HG03064 (cell line): Measurements from ENCODE around the gene ANAPC1.
A peak's percentile ranks its signal among the peaks of the same experiment; 100 is the strongest.
"Not testable (repeated sequence)": the region's sequence is repeated elsewhere in the genome, so short reads cannot be mapped to it uniquely, and the experiment has no call there.

Source experiments
- ATAC-seq: cut with Tn5 transposase; IDR thresholded peaks from one replicate; pipeline ENCODE4 v1.9.1; 2021; ENCODE audit warnings: low read depth; ENCODE audit not compliant: unreplicated experiment

ANAPC1 gene, protein sequence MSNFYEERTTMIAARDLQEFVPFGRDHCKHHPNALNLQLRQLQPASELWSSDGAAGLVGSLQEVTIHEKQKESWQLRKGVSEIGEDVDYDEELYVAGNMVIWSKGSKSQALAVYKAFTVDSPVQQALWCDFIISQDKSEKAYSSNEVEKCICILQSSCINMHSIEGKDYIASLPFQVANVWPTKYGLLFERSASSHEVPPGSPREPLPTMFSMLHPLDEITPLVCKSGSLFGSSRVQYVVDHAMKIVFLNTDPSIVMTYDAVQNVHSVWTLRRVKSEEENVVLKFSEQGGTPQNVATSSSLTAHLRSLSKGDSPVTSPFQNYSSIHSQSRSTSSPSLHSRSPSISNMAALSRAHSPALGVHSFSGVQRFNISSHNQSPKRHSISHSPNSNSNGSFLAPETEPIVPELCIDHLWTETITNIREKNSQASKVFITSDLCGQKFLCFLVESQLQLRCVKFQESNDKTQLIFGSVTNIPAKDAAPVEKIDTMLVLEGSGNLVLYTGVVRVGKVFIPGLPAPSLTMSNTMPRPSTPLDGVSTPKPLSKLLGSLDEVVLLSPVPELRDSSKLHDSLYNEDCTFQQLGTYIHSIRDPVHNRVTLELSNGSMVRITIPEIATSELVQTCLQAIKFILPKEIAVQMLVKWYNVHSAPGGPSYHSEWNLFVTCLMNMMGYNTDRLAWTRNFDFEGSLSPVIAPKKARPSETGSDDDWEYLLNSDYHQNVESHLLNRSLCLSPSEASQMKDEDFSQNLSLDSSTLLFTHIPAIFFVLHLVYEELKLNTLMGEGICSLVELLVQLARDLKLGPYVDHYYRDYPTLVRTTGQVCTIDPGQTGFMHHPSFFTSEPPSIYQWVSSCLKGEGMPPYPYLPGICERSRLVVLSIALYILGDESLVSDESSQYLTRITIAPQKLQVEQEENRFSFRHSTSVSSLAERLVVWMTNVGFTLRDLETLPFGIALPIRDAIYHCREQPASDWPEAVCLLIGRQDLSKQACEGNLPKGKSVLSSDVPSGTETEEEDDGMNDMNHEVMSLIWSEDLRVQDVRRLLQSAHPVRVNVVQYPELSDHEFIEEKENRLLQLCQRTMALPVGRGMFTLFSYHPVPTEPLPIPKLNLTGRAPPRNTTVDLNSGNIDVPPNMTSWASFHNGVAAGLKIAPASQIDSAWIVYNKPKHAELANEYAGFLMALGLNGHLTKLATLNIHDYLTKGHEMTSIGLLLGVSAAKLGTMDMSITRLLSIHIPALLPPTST (N-terminal part only)

DNA sequence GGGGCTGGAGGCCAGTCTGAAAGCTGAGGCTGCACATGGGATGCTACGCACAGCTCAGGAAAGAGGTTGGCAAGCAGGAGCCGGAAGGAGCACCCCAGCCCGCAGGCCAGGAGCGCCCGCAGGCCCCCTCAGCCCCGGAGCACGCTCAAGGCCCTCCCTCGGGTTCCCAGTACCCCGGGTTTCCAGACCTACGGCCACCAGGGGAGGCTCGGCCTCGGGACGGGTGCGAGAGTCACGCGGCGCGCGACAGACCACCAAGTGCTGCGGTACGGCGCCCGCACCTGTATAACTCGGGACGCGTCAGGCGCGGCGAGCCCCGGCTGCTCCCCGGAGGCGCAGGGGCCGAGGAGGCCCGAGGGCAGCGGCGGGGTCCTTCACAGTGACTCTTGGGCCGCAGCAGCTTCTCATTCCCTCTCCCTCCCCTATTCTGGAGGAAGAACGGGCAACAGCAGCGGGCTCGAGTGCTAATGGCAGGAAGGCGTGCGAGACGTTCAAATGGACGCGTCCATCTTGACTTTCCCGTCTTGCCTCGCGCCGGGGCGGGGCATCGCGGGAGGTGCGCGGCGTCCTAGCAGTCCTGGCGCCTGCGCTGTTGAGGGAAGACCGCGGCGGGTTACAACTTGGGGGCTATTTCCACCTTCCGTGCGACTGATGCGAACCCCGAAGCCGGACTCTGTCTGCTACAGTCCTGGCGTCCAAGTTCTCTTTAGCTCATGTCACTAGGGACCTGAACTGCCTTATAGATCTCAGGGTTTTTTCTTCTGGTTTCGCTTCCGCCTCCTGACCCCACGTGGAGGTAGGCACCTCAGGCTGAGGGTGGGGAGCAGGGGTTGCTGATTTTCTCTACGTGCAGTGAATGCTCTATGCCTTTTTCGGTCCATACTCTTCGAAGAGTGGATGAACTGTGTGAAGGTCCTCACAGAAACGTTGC, at the start of gene ANAPC1:
ANAPC1 (minus strand) TSS at position 533 of the 931 bp plus-strand sequence. CDS start 3,368 bp downstream, outside the sequence.
- ATAC-seq = peak; percentile 91

DNA sequence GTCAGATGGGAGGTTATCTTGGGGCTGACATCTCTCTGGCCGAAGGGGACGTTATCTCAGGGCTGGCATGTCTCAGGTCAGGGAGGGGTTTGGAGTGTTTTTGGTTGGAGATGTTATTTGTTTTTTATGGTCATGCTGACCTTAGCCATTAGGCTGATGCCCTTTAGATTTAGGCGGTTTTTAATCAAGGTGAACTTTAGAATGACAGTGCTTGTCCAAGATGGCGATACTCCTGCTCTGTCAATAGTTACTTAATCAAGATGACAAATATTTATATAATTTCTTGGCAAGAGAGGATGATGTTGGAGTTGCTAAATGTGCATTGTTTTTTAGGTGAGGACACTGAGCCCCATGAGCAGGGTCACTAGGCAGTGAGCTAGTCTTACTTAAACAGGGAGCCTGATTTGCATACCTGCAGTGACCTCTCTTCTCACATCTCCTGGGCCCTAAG, 48.9 kb upstream of the ANAPC1 start:
- no peak for ATAC-seq

DNA sequence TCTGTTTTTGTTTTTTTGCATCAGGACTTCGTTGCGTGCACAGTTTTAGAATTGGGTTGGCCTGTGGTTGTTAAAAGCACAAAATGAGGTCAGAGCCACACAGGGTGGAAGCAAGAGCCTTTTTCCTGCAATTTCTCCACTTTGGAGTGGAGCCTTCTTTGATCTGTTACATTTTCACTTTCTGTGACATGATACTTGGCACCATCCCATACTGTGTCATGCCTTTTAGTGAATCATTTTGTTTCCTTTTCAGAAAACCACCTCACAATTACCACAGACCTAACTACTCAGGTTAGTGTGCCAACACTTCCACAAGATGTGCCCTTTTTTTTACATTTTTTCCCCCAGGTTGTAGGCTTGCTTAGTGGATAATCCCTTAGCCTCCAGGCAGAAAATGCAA, 46.9 kb upstream of the ANAPC1 start:
- ATAC-seq = no peak

DNA sequence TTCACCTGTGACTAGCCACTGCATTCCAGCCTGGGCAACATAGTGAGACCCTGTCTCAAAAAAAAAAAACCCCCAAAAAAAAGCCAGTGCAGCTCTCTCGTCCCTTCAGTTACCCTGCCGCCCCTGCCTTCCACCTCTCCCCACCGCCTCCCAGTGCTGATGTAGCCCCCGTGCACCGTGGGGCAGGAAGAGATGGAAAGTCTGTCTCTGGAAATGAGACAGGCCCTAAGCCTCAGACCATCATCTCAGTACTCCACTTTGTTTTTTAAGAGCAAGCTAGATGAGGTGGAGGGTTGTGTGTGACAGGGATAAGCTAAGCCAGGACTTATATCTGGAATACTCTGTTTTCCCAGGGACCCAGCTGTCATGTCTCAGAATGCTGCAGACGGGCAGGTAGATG, 46.4 kb upstream of the ANAPC1 start:
- no peak for ATAC-seq

DNA sequence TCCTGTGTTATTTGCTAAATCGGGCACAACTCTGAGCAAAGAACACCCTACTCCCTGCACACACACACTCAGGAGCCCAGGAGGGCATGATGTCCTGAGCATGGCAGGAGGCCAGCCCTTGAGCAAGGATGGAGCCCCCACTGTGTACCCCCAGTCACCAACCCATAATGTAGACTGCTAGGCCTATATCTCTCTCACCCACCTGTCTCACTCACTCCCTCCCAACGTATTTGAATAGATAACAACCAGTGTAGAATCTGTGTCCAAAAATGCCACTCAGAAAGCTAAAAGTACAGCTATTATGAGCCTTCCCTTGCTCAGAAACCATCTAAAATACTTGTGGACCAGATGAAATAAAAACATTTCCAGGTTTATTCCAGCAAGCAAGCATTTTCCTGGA, 43.7 kb upstream of the ANAPC1 start:
- no peak for ATAC-seq

DNA sequence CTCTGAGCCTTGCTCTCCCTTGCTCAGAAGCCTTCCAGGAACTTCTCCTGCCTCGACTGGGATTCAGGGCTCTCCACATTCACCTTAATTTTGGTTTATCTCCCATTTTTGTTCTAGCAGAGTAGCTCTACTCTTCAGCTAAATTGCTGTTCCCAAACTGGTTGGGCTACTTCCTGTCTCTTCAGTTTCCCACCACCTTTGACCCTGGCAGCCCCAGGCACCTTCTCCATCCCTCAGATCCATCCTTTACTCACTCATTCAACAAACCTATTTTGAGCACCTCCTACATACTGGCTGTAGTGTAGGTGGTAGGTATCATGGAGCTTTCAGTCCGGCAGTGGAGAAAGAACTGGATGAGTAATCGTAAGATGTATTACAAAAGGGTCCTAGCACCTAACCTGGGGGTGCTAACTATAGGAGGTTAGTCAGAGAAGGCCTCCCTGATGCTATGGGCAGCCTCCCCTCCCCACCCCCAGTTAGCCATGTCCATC, 40.7 kb upstream of the ANAPC1 start:
- ATAC-seq = no peak

DNA sequence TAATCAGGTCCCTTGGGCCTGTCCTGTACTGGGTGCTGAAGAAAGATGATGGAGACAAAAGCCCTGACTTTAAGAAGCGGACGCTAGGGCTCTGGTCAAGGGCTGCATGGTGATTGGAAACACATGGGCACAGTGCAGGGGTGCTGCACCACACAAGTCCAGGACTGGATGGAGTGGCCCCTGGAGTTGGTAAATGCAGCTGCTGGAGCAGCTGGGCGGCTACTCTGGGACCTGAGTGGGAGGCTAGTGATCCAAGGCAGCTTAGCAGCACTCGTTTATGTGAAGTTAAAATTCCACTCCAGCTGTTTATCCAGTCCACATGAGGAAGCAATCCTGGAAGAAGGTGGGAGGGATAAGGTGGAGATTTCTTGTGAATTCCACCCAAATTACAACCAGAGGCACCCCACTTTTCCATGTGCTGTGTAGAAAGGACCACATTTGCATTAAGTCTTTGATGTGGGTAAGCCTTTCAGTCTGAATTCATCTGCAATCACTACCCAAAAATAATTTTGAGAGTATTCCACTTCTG, 39.3 kb upstream of the ANAPC1 start:
- ATAC-seq = no peak

DNA sequence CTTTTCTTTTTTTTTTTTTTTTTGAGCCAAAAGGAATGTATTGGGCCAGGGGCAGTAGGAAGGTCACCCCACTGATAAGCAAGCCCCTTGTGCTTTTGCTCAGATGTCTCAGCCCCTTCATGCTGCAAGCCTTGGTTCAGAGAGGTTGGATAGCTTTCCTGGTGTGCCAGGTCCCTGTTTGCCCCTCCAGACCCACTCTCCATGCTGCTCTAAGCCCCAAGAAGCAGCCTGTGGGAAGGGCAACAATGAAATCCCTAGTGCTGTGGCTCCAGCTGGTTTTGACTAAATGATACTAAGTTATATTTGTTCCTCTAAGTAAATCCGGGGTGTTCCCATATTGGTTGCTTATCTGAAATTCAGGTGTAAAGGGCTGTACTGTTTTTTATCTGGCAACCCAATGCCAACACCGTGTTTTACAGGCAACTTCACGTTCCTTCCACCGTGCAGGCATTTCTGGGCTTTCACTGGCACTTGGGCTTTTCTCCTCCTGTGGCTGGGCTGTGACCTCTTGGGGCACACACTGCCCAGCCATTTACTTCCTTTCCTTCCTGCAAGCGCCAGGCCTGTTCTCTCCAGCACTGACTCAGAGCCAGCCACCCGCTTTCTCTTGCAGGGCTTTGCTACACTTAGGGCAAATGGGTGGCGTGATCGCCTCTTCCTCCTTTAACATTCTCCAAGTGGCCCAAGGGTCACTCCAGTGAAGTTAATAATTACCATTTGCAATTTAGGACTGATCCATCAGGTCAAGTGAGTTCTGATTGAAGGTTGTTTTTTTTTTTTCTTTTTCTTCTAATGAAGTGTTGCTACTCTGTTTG, 36.0 kb upstream of the ANAPC1 start:
- no peak for ATAC-seq

DNA sequence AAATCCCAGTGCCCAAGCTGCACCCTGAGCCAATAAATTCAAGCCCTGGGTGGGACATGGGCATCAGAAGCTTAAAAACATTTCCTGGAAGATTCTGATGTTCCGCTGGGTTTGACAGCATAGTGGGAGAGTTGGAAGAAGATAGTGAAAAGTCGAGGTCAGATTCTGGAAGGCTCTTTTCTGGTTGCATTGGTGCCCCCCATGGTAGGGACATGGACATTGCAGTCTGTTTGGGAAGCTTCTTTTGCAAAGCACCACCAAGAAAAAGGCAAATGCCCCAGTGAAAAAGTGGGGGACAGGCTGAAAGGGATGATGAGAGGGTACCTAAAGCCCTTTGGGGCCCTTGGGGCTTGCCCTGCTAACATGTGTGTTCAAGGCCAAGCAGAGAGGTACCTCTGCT, 35.4 kb upstream of the ANAPC1 start:
- no peak for ATAC-seq

DNA sequence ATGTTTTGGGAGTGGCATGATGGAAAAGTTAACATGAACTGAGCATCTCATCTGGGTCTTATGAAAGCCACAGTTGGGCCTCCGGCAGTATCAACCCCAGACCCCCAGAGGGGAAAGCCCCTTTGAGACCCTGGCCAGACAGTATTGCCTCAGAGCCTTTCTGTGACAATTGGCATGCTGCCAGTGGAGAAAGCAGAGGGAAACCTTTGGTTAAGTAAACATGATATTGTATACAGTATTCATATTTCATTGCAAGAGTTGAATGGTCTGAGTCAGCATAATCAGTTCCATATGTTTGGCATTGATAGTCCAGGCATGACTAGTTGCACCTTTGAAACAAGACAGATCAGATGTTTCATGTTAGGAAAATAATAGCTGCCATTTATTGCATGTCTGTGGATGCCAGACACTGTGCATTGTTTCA, 34.4 kb upstream of the ANAPC1 start:
- no peak for ATAC-seq

DNA sequence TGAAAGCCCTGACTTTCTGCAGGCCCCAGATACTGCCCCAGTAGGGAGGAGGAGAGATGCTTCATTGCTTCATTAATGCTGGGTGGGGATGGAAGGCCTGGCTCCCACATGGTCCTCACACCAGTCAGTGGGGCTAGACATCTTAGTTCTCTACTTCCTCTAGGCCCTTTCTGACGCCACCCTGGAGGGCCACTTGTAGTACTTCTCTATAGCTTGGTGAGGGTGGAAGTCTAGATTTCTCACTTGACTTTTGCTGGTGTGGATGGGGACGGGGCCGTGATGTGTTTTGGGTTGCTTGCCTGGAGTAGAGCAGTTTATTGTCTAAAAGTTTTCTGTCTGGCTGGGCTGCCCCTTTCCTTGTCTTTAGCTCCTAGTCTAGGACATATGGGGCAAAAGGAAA, 33.1 kb upstream of the ANAPC1 start:
- ATAC-seq = no peak

DNA sequence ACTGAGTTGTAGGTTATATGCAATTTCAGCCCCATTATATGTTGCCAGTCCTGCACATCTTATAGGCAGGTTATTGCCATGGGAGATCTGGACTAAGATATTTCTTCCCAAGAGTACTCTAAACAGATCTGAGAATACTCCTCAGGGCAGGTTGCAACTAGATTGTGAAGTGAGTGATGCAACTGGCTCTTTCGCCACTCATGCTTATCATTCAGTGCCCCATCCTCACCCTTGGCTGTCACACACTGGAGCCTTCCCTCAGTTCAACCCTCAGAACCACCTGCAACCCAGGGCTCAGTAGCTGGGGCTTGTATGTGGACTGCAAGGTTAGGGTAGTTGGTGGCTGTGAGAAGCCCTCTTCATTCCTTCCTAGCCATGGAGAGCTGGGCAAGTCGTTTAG, 28.6 kb upstream of the ANAPC1 start:
- ATAC-seq = no peak

DNA sequence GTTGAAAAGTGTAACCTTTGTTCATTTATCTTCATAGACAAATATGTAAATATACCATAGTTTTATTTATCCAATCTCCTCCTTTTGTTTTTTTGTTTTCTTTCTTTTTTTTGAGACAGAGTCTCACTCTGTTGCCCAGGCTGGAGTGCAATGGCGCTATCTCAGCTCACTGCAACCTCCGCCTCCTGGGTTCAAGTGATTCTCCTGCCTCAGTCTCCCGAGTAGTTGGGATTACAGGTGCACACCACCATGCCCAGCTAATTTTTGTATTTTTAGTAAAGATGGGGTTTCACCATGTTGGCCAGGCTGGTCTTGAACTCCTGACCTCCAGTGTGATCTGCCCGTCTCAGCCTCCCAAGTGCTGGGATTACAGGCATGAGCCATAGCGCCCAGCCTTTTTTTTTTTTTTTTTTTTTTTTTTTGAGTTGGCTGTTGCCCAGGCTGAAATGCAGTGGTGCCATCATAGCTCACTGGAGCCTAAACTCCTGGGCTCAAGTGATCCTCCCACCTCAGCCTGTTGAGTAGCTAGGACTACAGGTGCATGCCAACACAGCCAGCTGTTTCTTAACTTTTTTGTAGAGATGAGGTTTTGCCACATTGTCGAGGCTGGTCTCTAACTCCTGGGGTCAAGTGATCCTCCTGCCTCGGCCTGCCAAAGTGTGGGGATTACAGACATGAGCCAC, 27.4 kb upstream of the ANAPC1 start:
- ATAC-seq = not testable (repeated sequence)

DNA sequence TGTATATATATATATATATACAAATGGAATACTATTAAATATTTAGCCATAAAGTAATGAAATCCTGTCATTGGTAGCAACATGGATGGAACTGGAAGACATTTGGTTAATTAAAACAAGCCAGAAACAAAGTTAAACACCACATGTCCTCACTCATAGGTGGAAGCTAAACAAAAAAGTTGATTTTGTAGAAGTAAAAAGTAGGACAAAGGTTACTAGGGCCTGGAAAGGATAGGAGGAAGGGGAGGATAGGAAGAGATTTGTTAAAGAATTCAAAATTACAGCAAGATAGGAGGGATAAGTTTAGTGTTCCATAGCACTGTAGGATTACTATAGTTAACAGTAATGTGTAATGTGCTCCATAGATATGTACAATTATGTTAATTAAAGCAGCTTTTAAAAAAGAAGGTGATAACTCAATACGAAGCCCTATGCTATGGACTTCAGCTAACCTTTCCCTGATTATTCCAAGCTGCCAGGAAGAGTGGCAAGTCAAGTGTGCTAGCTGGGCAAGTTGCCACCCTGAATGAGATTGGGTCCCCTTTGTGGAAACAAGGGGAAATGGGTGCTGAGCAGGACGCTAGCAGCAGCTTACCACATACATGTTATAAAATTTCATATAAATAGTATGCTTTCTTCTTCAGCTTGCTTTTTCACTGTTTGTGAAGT, 26.8 kb upstream of the ANAPC1 start:
- no peak for ATAC-seq

DNA sequence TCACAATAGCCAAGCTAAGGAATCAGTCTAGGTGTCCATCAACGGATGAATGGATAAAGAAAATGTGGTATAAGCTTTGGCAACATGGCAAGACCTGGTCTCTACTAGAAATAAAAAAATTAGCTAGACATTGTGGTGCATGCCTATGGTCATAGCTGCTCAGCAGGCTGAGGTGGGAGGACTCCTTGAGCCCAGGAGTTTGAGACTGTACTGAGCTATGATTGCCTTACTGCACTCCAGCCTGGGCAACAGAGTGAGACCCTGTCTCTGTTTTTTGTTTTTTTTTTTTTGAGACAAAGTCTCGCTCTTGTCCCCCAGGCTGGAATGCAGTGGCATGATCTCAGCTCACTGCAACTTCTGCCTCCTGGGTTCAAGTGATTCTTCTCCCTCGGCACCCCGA, 26.0 kb upstream of the ANAPC1 start:
- ATAC-seq = not testable (repeated sequence)

DNA sequence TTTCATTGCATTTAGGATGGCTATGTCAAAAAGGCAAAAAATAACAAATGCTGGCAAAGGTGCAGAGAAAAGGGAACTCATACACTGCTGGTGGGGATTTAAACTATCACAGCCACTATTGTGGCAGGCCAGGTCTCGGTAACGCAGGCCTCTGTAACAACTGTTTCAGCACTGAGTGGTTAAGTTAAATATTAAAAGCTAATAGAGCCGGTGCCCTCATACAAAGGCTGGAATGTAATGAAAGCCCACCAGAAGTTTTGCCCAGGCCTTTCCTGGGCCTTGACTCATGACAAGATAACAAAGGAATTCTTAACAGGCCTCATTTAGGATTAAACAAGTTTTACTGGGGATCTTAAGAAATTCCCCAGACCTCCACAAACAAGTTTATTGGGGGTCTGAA, 25.1 kb upstream of the ANAPC1 start:
- no peak for ATAC-seq

DNA sequence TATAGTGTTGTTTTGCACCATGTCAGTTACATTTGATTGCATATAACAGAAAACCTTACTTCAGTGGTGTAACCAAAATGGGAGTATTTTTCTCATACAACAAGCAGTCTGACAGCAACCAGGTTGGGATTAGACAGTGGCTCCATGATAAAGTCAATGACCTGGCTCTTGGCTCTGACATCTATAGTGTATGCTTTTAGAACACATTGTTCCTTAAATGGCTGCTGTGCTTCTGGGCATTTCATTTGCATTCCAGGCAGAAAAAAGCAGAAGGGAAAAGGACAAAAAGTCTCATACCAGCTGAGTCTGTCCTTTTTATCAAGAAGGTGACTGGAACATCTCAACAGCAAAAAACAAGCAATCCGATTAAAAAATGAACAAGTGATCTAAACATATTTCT, 24.6 kb upstream of the ANAPC1 start:
- ATAC-seq = no peak
